ENCODE results near the gene NXPH4.

GRCh38 chr12:57263096-57263495 is 46.5 kb downstream of the NXPH4 start:
- no peak for TF ChIP-seq EP300 (IDR thresholded peaks at IDR 0.05)
- no peak for TF ChIP-seq POLR2A (IDR thresholded peaks at IDR 0.05)
- TF ChIP-seq CTCF (IDR thresholded peaks at IDR 0.05) = no peak
